ENCODE results near the gene DHRS1. TPM values are rescaled to one million over a fixed set of nuclear protein-coding genes. Genes with fewer than 3 reads are reported as not detected.

Gene DHRS1
- total RNA-seq, 4 donors from 2014 or later = 49.0 to 101 (median 82.1) TPM

- Histone ChIP-seq H3K9me3 (no peaks in the 10 kb centered on the region), H3K4me1 (peaks cover 10% of the 10 kb centered on the region), H3K27me3 (no peaks in the 10 kb centered on the region), H3K36me3 (peaks cover 57% of the 10 kb centered on the region), H3K27ac (no peak overlapping the region), H3K4me3 (no peak overlapping the region)
- no peak for DNase-seq (ENCODE audit: low spot score in 2 of 2)
- TF ChIP-seq EP300 (IDR thresholded peaks at IDR 0.05) (no peak), POLR2AphosphoS5 (IDR thresholded peaks at IDR 0.05) (no peak), POLR2A (IDR thresholded peaks at IDR 0.05) (no peak), CTCF (IDR thresholded peaks at IDR 0.05) (no peak)
- WGBS = 97% methylated on average over 8 of the region's 11 CpGs
Observed at GRCh38 chr14:24292118-24292807, 7.3 kb downstream of the DHRS1 start.

GRCh38 chr14:24291446-24292117 is 8.0 kb downstream of the DHRS1 start:
- no peak overlapping the region for H3K27ac ChIP-seq
- TF ChIP-seq CTCF (IDR thresholded peaks at IDR 0.05) (no peak), EP300 (IDR thresholded peaks at IDR 0.05) (no peak), POLR2AphosphoS5 (IDR thresholded peaks at IDR 0.05) (no peak), POLR2A (IDR thresholded peaks at IDR 0.05) (no peak)
- peaks cover 3% of the 10 kb centered on the region for H3K4me1 ChIP-seq
- peaks cover 56% of the 10 kb centered on the region for H3K36me3 ChIP-seq
- H3K9me3 ChIP-seq = no peaks in the 10 kb centered on the region
- H3K27me3 ChIP-seq = no peaks in the 10 kb centered on the region
- WGBS = 88% methylated on average over 3 of the region's 3 CpGs
- no peak overlapping the region for H3K4me3 ChIP-seq
- DNase-seq (ENCODE audit: low spot score in 2 of 2) = no peak

GRCh38 chr14:24290746-24291145 is 8.8 kb downstream of the DHRS1 start:
- Histone ChIP-seq H3K4me1 (peaks cover 4% of the 10 kb centered on the region), H3K4me3 (no peak overlapping the region), H3K27ac (no peak overlapping the region), H3K9me3 (no peaks in the 10 kb centered on the region), H3K36me3 (peaks cover 47% of the 10 kb centered on the region), H3K27me3 (no peaks in the 10 kb centered on the region)
- 79% methylated on average over 9 of the region's 9 CpGs for WGBS
- TF ChIP-seq EP300 (IDR thresholded peaks at IDR 0.05) = no peak
- TF ChIP-seq POLR2AphosphoS5 (IDR thresholded peaks at IDR 0.05) = no peak
- TF ChIP-seq CTCF (IDR thresholded peaks at IDR 0.05) = no peak
- TF ChIP-seq POLR2A (IDR thresholded peaks at IDR 0.05) = no peak
- DNase-seq (ENCODE audit: low spot score in 2 of 2) = no peak

- no peak overlapping the region for H3K27ac ChIP-seq
- TF ChIP-seq CTCF (IDR thresholded peaks at IDR 0.05) (no peak), POLR2AphosphoS5 (IDR thresholded peaks at IDR 0.05) (no peak), POLR2A (IDR thresholded peaks at IDR 0.05) (no peak), EP300 (IDR thresholded peaks at IDR 0.05) (no peak)
- 76% methylated on average over 5 of the region's 6 CpGs for WGBS
- peaks cover 38% of the 10 kb centered on the region for H3K36me3 ChIP-seq
- no peaks in the 10 kb centered on the region for H3K27me3 ChIP-seq
- H3K4me1 ChIP-seq = peaks cover 4% of the 10 kb centered on the region
- H3K4me3 ChIP-seq = no peak overlapping the region
- DNase-seq (ENCODE audit: low spot score in 2 of 2) = no peak
- H3K9me3 ChIP-seq = no peaks in the 10 kb centered on the region
Observed at GRCh38 chr14:24289649-24290280, 9.8 kb downstream of the DHRS1 start.

GRCh38 chr14:24286996-24287395 is 12.6 kb downstream of the DHRS1 start:
- Histone ChIP-seq H3K9me3 (no peaks in the 10 kb centered on the region), H3K4me3 (no peak overlapping the region), H3K27ac (no peak overlapping the region), H3K4me1 (peaks cover 6% of the 10 kb centered on the region), H3K27me3 (no peaks in the 10 kb centered on the region), H3K36me3 (peaks cover 29% of the 10 kb centered on the region)
- no peak for TF ChIP-seq POLR2A (IDR thresholded peaks at IDR 0.05)
- TF ChIP-seq CTCF (IDR thresholded peaks at IDR 0.05) = no peak
- no peak for TF ChIP-seq POLR2AphosphoS5 (IDR thresholded peaks at IDR 0.05)
- TF ChIP-seq EP300 (IDR thresholded peaks at IDR 0.05) = no peak
- 92% methylated on average over 5 of the region's 5 CpGs for WGBS
- no peak for DNase-seq (ENCODE audit: low spot score in 2 of 2)

All from suprapubic skin (tissue), 4 donors.